ENCODE results near the gene MGAT4B. TPM values are rescaled to one million over a fixed set of nuclear protein-coding genes. Genes with fewer than 3 reads are reported as not detected.
A peak's percentile ranks its signal among the peaks of the same experiment; 100 is the strongest.

Gene MGAT4B
- total and polyA plus RNA-seq, 2 of the 13 experiments (the other 11 are each of a cell fraction or from before 2014, with no cell fraction given), result 93.5 to 130 TPM

GRCh38 chr5:179825655-179826182, 19.1 kb upstream of the MGAT4B start (continued):
- TF ChIP-seq ZNF574 (CRISPR knock-in tag; IDR thresholded peaks at IDR 0.05) (peak; percentile 76), CREM (IDR thresholded peaks at IDR 0.05) (0 out of 2 replicates have a peak, but pooled peaks have one; percentile 27), CREM (CRISPR knock-in tag; IDR thresholded peaks at IDR 0.05) (no peak), ZNF414 (CRISPR knock-in tag; IDR thresholded peaks at IDR 0.05) (0 out of 2 replicates have a peak, but pooled peaks have one; percentile 36), TBP (CRISPR knock-in tag; IDR thresholded peaks at IDR 0.05) (no peak), PTBP1 (IDR thresholded peaks at IDR 0.05; ENCODE audit: low read depth, low read length, poor library complexity, severe bottlenecking) (no peak), ZBTB7A (CRISPR knock-in tag; IDR thresholded peaks at IDR 0.05) (no peak), CBX5 (CRISPR knock-in tag; IDR thresholded peaks at IDR 0.05; ENCODE audit: borderline replicate concordance) (peak; percentile 24; the same call in 1 of the 2 replicates), ZFX (CRISPR knock-in tag; IDR thresholded peaks at IDR 0.05; ENCODE audit: low read depth) (peak; percentile 15; the same call in 1 of the 2 replicates), ZNF484 (CRISPR knock-in tag; IDR thresholded peaks at IDR 0.05; ENCODE audit: borderline replicate concordance, low read depth) (no peak), ZNF232 (CRISPR knock-in tag; IDR thresholded peaks at IDR 0.05; ENCODE audit: borderline replicate concordance) (0 out of 2 replicates have a peak, but pooled peaks have one; percentile 16), TOE1 (CRISPR knock-in tag; IDR thresholded peaks at IDR 0.05) (no peak), KMT2A (CRISPR knock-in tag; IDR thresholded peaks at IDR 0.05) (no peak), ZBTB4 (CRISPR knock-in tag; IDR thresholded peaks at IDR 0.05; ENCODE audit: borderline replicate concordance) (peak; percentile 70), ZNF317 (CRISPR knock-in tag; IDR thresholded peaks at IDR 0.05) (no peak), FOXK2 (IDR thresholded peaks at IDR 0.05) (peak; percentile 35; the same call in 1 of the 2 replicates), GATAD2A (CRISPR knock-in tag; IDR thresholded peaks at IDR 0.05) (peak; percentile 61; the same call in 1 of the 2 replicates), THRA (CRISPR knock-in tag; IDR thresholded peaks at IDR 0.05; ENCODE audit: borderline replicate concordance) (peak; percentile 35; the same call in 1 of the 2 replicates), LCORL (IDR thresholded peaks at IDR 0.05) (no peak), LCORL (CRISPR knock-in tag; IDR thresholded peaks at IDR 0.05) (peak; percentile 93), HOXA3 (CRISPR knock-in tag; IDR thresholded peaks at IDR 0.05) (peak; percentile 79), ZBTB44 (CRISPR knock-in tag; IDR thresholded peaks at IDR 0.05) (no peak)

All from HepG2 (cell line).